Vagina (tissue), 2 donors: Measurements from ENCODE around the gene MMP24. TPM values are rescaled to one million over a fixed set of nuclear protein-coding genes. Genes with fewer than 3 reads are reported as not detected.

Source experiments
- DNase-seq, 2 donors: peaks; one replicate each; pipeline ENCODE4 v3.0.0-alpha.2; 2017; ENCODE audit errors: extremely low spot score in 2 of 2
- H3K27ac ChIP-seq: fragments of 200-600 bp; sonication (generic); one replicate; pipeline ENCODE4 v1.5.1; 2019
- H3K27me3 ChIP-seq: fragments of 200-600 bp; sonication (generic); one replicate; pipeline ENCODE4 v1.5.1; 2019
- H3K36me3 ChIP-seq, 2 donors: fragments of 200-600 bp; sonication (generic); one replicate each; pipeline ENCODE4 v1.5.1; 2017 to 2019
- H3K4me1 ChIP-seq: fragments of 200-600 bp; sonication (generic); one replicate; pipeline ENCODE4 v1.5.1; 2019
- H3K4me3 ChIP-seq, 2 donors: fragments of 200-600 bp; sonication (generic); 1 replicate in 1 of 2; 2 replicates in 1 of 2; pipeline ENCODE4 v1.5.1; 2016 to 2019
- H3K9me3 ChIP-seq: fragments of 200-600 bp; sonication (generic); one replicate; pipeline ENCODE4 v1.5.1; 2019
- CTCF ChIP-seq, 3 experiments: fragments of 450-650 bp in 2 of 3; fragments of 200-600 bp in 1 of 3; sonication (generic) in 1 of 3; IDR thresholded peaks; one replicate each; pipeline ENCODE4 v1.5.1; 2017 to 2019; ENCODE audit warnings: antibody characterized with exemption in 3 of 3, mild to moderate bottlenecking in 2 of 3, moderate library complexity in 2 of 3
- POLR2A ChIP-seq, 2 donors: fragments of 450-650 bp; IDR thresholded peaks; one replicate each; pipeline ENCODE4 v1.6.1; 2017; ENCODE audit warnings: antibody characterized with exemption in 2 of 2, mild to moderate bottlenecking in 2 of 2, moderate library complexity in 2 of 2
- POLR2AphosphoS5 ChIP-seq, 2 donors: sonication (generic); formaldehyde crosslinking; IDR thresholded peaks; one replicate each; pipeline ENCODE4 v1.9.0; 2017; ENCODE audit warnings: antibody characterized with exemption in 2 of 2, mild to moderate bottlenecking in 2 of 2, low read depth in 1 of 2; ENCODE audit not compliant: insufficient read depth in 1 of 2
- intact Hi-C: fragments of 100-400 bp; cut with DNase I; formaldehyde crosslinking; loops from one replicate; pipeline ENCODE4 v1.15.1; 2023
- total RNA-seq: library from RNA; depleted of rRNA; stranded (reverse); fragments of >200 nt; gene quantifications from one replicate; pipeline ENCODE4 v1.2.3, GENCODE V29; 2016

Gene MMP24
- total RNA-seq, 1 donor from 2014 or later = 0.98 TPM

GRCh38 chr20:35240811-35241293, 14.4 kb downstream of the MMP24 start:
- H3K27me3 ChIP-seq = no peaks in the 10 kb centered on the region
- H3K36me3 ChIP-seq = no peaks in the 10 kb centered on the region
- H3K4me1 ChIP-seq = no peaks in the 10 kb centered on the region
- H3K9me3 ChIP-seq = no peaks in the 10 kb centered on the region
- no peak overlapping the region for H3K4me3 ChIP-seq
- H3K27ac ChIP-seq = no peak overlapping the region
- TF ChIP-seq POLR2AphosphoS5 (IDR thresholded peaks at IDR 0.05; ENCODE audit: insufficient read depth in 1 of 2, low read depth in 1 of 2) (no peak), POLR2A (IDR thresholded peaks at IDR 0.05) (no peak), CTCF (IDR thresholded peaks at IDR 0.05) (no peak)
- no peak for DNase-seq
- intact Hi-C loops = no loop called here

- Histone ChIP-seq H3K27ac (no peak overlapping the region), H3K36me3 (no peaks in the 10 kb centered on the region), H3K4me3 (no peak overlapping the region), H3K27me3 (no peaks in the 10 kb centered on the region), H3K4me1 (no peaks in the 10 kb centered on the region), H3K9me3 (no peaks in the 10 kb centered on the region)
- intact Hi-C loops = no loop called here
- TF ChIP-seq CTCF (IDR thresholded peaks at IDR 0.05) (no peak), POLR2AphosphoS5 (IDR thresholded peaks at IDR 0.05; ENCODE audit: insufficient read depth in 1 of 2, low read depth in 1 of 2) (no peak), POLR2A (IDR thresholded peaks at IDR 0.05) (no peak)
- DNase-seq = no peak
Measured at GRCh38 chr20:35243317-35243716, 16.8 kb downstream of the MMP24 start.

- H3K36me3 ChIP-seq = no peaks in the 10 kb centered on the region
- DNase-seq = no peak
- H3K27me3 ChIP-seq = no peaks in the 10 kb centered on the region
- H3K9me3 ChIP-seq = no peaks in the 10 kb centered on the region
- no peak overlapping the region for H3K27ac ChIP-seq
- intact Hi-C loops = no loop called here
- H3K4me1 ChIP-seq = no peaks in the 10 kb centered on the region
- no peak overlapping the region for H3K4me3 ChIP-seq
- TF ChIP-seq CTCF (IDR thresholded peaks at IDR 0.05) = no peak
- TF ChIP-seq POLR2A (IDR thresholded peaks at IDR 0.05) = no peak
- no peak for TF ChIP-seq POLR2AphosphoS5 (IDR thresholded peaks at IDR 0.05; ENCODE audit: insufficient read depth in 1 of 2, low read depth in 1 of 2)
Measured at GRCh38 chr20:35243986-35244385, 17.5 kb downstream of the MMP24 start.

GRCh38 chr20:35246723-35247122, 20.2 kb downstream of the MMP24 start:
- no peak for TF ChIP-seq POLR2A (IDR thresholded peaks at IDR 0.05)
- TF ChIP-seq POLR2AphosphoS5 (IDR thresholded peaks at IDR 0.05; ENCODE audit: insufficient read depth in 1 of 2, low read depth in 1 of 2) = no peak
- Histone ChIP-seq H3K36me3 (no peaks in the 10 kb centered on the region), H3K4me1 (no peaks in the 10 kb centered on the region), H3K27me3 (no peaks in the 10 kb centered on the region), H3K4me3 (no peak overlapping the region), H3K27ac (no peak overlapping the region), H3K9me3 (no peaks in the 10 kb centered on the region)
- intact Hi-C loops = no loop called here
- no peak for DNase-seq

- H3K4me1 ChIP-seq = no peaks in the 10 kb centered on the region
- no peak for DNase-seq
- H3K27ac ChIP-seq = no peak overlapping the region
- TF ChIP-seq CTCF (IDR thresholded peaks at IDR 0.05) (no peak), POLR2AphosphoS5 (IDR thresholded peaks at IDR 0.05; ENCODE audit: insufficient read depth in 1 of 2, low read depth in 1 of 2) (no peak)
- no peaks in the 10 kb centered on the region for H3K36me3 ChIP-seq
- intact Hi-C loops = no loop called here
- no peak overlapping the region for H3K4me3 ChIP-seq
- H3K27me3 ChIP-seq = no peaks in the 10 kb centered on the region
- H3K9me3 ChIP-seq = no peaks in the 10 kb centered on the region
Measured at GRCh38 chr20:35248641-35249475, 22.4 kb downstream of the MMP24 start.
